Esophagus muscularis mucosa (tissue), 4 donors: ENCODE data around the gene TACC2.

Experiments used
- EP300 ChIP-seq: sonication (generic); formaldehyde crosslinking; IDR thresholded peaks from one replicate; pipeline ENCODE4 v1.6.1; 2017; ENCODE audit warnings: antibody characterized with exemption
- POLR2A ChIP-seq: fragments of 450-650 bp; IDR thresholded peaks from one replicate; pipeline ENCODE4 v1.6.1; 2017; ENCODE audit warnings: antibody characterized with exemption, moderate library complexity, mild to moderate bottlenecking, low read depth
- POLR2AphosphoS5 ChIP-seq, 2 donors: sonication (generic); formaldehyde crosslinking; IDR thresholded peaks; one replicate each; pipeline ENCODE4 v1.6.1; 2017; ENCODE audit warnings: antibody characterized with exemption in 2 of 2
- TF ChIP-seq, protein P1 (sequence below), 3 experiments: fragments of 200-600 bp in 2 of 3; fragments of 450-650 bp in 1 of 3; sonication (generic) in 2 of 3; IDR thresholded peaks; one replicate each; pipeline ENCODE4 v1.5.1; 2017 to 2019; ENCODE audit warnings: antibody characterized with exemption in 3 of 3, mild to moderate bottlenecking in 2 of 3, moderate library complexity in 1 of 3

DNA sequence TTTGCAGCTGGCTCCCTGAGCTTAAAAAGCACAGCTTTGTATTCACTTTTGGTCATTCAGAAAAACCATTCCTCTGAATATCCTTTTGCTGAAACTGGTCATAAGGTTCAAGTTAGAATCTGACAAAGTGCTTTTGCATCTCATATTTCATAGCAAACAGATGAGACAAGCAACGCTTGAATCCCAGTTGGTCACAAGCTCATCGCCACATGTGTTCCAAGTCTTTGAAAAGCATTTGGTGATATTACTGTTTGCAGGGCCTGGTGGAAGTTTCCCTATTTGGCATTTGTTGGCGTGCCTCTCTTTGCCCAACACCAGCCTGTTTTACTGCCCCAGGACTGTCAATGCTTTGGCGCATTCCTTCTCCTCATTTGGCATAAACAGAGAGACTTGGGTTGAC lies 10.3 kb downstream of the TACC2 start:
- TF ChIP-seq EP300 (no peak), POLR2A (no peak), POLR2AphosphoS5 (IDR thresholded peaks at IDR 0.05) (no peak)
- TF ChIP-seq, protein P1, sequence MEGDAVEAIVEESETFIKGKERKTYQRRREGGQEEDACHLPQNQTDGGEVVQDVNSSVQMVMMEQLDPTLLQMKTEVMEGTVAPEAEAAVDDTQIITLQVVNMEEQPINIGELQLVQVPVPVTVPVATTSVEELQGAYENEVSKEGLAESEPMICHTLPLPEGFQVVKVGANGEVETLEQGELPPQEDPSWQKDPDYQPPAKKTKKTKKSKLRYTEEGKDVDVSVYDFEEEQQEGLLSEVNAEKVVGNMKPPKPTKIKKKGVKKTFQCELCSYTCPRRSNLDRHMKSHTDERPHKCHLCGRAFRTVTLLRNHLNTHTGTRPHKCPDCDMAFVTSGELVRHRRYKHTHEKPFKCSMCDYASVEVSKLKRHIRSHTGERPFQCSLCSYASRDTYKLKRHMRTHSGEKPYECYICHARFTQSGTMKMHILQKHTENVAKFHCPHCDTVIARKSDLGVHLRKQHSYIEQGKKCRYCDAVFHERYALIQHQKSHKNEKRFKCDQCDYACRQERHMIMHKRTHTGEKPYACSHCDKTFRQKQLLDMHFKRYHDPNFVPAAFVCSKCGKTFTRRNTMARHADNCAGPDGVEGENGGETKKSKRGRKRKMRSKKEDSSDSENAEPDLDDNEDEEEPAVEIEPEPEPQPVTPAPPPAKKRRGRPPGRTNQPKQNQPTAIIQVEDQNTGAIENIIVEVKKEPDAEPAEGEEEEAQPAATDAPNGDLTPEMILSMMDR (IDR thresholded peaks at IDR 0.05), result no peak
